Uterus (tissue), 2 donors: ENCODE measurements around the gene GALNTL6.
"Not testable (repeated sequence)": the region's sequence is repeated elsewhere in the genome, so short reads cannot be mapped to it uniquely, and the experiment has no call there.

ENCODE experiments used
- CTCF ChIP-seq, 4 experiments: fragments of 200-600 bp in 2 of 4; fragments of 450-650 bp in 2 of 4; sonication (generic) in 2 of 4; IDR thresholded peaks; one replicate each; pipeline ENCODE4 v1.5.1; 2016 to 2019; ENCODE audit warnings: antibody characterized with exemption in 4 of 4, mild to moderate bottlenecking in 2 of 4, moderate library complexity in 1 of 4
- POLR2A ChIP-seq, 2 donors: fragments of 450-650 bp; IDR thresholded peaks; one replicate each; pipeline ENCODE4 v1.6.1; 2016; ENCODE audit warnings: antibody characterized with exemption in 2 of 2, mild to moderate bottlenecking in 1 of 2, moderate library complexity in 1 of 2

GRCh38 chr4:173042139-173042538 is 1228.9 kb downstream of the GALNTL6 start:
- TF ChIP-seq CTCF, POLR2A (IDR thresholded peaks at IDR 0.05): not testable (repeated sequence)
